ENCODE results near the gene C5orf22.
"Not testable (repeated sequence)": the region's sequence is repeated elsewhere in the genome, so short reads cannot be mapped to it uniquely, and the experiment has no call there.

The C5orf22 gene

DNA sequence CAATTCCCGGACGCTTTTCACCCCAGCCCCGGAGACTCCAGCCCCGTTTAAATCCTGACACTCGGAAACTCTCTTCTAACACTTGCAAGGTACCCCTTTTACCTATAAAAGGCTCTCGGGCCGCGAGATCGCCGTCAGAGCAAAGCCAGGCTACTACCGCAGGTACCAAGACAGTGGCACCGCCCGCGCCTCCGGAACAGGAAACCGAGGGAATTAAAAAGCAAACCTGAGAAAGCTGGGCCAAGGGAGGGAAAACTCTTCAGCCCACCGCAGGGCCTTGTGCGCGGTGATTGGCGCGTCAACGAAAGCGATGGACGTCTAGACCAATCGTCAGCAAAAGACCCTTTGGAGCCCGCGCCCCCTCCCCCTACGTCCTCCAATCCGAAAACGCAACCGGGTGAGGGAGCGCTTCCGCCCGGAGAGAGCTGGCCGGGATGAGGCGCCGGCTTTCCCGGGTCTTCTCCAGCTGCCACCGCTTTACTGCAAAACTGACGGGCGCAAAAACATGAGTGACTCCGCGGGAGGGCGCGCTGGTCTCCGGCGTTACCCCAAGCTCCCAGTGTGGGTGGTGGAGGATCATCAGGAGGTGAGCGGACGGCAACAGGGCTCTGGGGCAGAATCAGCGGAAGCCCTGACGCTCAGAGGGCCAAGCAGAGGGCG is at the start of gene C5orf22, which contains the start of gene DROSHA:
TSS of gene C5orf22 (plus strand) at position 414 of the 660 bp plus-strand sequence. CDS start at position 506, 92 bp downstream.
TSS of gene DROSHA (minus strand) at position 206 of the 660 bp plus-strand sequence. CDS start 3,034 bp downstream, outside the sequence.
- DNase-seq = peak; percentile 93

- DNase-seq = no peak
Measured at GRCh38 chr5:31485376-31486207, 46.5 kb upstream of the C5orf22 start.

DNA sequence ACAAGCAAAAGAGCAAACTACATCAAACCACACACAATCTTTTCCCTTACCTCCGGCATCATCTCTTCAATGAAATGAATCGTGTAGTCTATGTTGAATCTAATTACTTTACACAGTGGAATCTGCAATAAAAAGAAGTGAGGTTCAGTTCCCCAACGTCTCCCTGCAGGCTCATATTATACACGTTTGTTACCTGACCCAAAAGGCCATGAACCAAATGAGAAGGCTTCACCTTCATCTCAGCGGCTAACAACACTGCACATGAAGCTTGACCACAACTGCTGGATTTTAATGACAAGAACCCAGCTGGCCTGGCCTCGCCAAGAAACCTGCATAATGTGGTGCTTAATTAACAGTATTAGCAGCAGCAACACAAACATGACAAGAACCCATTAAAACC is 45.7 kb upstream of the C5orf22 start:
- no peak for DNase-seq

GRCh38 chr5:31487506-31487905 is 44.6 kb upstream of the C5orf22 start:
- no peak for DNase-seq

DNA sequence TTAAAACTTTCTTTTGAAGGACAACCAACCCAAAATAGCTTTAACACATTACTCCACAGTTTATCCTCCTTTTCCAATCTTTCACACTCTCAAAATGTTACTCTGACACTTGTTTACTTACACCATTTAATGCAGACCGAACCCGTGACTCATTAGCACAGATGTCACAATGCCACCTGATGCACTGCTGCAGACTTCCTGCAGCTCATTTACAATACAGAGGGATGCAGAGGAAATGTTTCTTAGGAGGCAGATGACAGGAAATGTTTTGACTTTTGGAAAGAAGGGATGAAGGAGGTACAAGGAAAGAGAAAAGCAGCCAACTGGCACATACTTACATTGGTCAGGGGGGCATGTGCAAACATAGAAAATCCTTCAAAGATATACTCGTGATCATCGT is 39.2 kb upstream of the C5orf22 start:
- DNase-seq = no peak

DNA sequence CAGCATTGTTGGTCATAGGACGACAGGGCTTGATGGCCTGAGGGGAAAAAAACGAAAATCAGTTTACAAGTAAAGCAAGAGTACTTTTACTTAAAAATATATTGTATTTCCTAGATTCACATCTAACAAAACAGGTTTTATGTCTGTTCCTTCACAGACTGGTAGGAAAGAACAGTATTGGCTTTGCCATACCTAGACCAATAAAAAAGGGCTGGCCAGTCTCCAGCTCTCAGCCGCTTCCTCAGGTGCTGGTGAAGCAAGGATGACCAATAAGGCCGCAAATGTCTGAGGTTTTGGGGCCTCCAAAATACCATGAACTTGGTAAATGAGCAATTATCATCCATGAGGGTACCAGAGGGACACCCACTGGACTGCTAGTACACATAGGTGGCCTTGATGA is 36.8 kb upstream of the C5orf22 start:
- DNase-seq = no peak

- DNase-seq = no peak
Measured at GRCh38 chr5:31496301-31496700, 35.8 kb upstream of the C5orf22 start.

DNA sequence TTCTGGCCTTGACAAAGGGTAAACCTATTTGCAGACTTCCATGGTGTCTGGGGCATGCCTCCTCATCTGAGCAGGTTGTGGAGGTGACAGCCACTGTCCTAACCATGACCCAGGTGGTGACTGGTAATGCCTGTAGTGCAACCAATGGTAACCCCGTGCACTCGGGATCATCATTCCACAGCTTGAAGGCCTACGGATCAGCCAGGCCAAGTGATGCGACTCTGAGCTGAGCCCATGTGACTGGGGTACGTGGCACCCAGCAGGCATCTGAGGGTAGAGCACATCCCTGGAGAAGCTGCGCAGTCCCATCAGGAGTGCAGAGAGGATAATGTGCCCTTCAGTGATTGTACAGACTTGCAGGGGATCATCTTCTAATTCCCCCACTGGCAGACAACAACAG is 35.2 kb upstream of the C5orf22 start:
- DNase-seq = no peak

- no peak for DNase-seq
Measured at GRCh38 chr5:31500256-31500655, 31.8 kb upstream of the C5orf22 start.

DNA sequence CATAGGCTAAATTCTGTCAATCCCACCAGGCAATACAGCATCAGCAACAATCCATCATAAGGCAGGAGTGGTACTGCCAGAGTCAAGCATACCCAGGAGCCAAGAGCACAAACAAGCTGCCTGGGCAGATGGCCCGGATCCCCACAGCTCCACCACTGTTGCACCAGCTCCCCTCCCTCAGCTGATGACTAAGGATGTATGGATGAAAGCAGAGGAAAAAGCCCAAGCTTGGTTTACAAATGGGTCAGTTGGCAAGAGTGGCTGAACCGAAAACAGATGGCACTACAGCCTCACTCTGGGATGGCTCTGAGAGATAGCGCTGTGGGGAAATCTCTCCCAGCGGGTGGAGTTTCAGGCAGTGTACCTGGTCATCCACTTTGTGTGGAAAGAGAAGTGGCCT is 29.6 kb upstream of the C5orf22 start:
- no peak for DNase-seq

DNA sequence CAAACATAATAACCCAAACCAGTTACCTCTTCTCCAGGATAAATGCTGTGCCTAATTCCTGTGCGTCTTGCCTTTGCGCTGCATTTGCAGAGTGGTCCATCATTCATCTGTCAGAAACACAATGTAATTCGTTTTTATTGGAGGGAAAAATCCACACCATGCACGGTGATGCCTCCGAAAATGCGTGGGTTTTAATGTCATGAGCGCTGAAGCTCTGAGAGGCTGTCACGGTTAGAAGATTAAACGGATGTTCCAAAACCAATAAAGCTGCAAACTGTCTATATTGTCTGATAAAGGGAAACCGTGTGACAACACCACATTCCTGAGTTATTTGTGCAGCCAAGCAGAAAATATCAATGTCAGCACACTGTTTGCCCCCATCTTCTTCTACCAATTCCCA is 27.6 kb upstream of the C5orf22 start:
- no peak for DNase-seq

GRCh38 chr5:31511305-31511704 is 20.8 kb upstream of the C5orf22 start:
- no peak for DNase-seq

GRCh38 chr5:31516802-31517201 is 15.3 kb upstream of the C5orf22 start:
- DNase-seq = no peak

- DNase-seq = no peak
Measured at GRCh38 chr5:31523041-31523440, 9.1 kb upstream of the C5orf22 start.

- DNase-seq = no peak
Measured at GRCh38 chr5:31530541-31531265, 1.4 kb upstream of the C5orf22 start.

GRCh38 chr5:31531543-31531887 is 586 bp upstream of the C5orf22 start:
- DNase-seq = no peak

- no peak for DNase-seq
Measured at GRCh38 chr5:31534527-31535046, 2.5 kb downstream of the C5orf22 start.

DNA sequence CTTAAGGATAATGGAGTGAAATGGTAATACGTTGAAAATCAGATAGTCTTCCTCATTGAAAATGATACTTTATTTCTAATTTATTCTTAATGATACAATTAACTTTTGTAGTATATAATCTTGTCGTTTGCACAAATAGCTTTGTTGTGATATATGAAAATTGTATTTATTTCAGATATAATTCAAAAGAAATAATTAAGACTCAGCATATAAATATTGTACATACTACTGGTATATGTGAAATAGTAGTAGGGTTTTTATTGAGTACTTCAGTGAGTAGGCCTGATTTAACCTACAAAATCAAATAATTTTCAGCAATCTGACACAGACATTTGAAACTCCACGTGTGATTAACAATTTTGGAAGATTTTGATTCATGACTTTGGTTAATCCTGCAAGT is 4.8 kb downstream of the C5orf22 start:
- no peak for DNase-seq

DNA sequence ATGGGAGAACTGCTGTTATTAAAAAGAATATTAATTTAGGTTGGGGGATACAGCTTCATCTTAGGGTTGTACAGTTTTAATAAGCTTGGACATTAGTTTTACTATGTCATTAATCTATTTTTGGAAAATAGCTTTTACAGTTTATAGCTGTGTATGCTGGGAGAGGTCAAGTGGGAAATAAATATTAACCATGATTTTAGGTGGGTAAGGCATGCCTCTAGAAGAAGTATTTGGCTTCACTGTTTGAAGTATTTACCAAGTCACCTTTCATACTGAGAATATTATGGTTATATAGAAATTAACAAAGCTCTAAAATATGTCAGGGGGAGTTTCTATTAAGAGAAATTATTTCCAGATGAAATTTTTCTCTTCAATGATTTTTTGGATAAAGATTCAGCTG is 5.2 kb downstream of the C5orf22 start:
- DNase-seq = no peak

- DNase-seq = no peak
Measured at GRCh38 chr5:31537851-31538250, 5.8 kb downstream of the C5orf22 start.

DNA sequence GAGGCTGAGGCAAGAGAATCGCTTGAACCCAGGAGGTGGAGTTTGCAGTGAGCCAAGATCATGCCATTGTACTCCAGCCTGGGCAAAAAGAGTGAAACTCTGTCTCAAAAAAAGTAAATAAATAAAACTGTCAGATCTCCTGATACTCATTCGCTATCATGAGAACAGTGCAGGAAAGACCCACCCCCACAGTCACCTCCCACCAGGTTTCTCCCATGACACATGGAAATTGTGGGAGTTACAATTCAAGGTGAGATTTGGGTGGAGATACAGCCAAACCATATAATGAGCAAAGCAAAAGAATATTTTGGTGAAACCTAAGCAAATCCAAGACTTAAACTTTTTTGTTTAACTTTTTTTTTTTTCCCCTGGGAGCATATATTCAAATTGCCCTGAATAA is 17.0 kb downstream of the C5orf22 start:
- DNase-seq = not testable (repeated sequence)

- DNase-seq = no peak
Measured at GRCh38 chr5:31551878-31552277, 19.8 kb downstream of the C5orf22 start.

GRCh38 chr5:31553863-31554262 is 21.8 kb downstream of the C5orf22 start:
- DNase-seq = no peak

DNA sequence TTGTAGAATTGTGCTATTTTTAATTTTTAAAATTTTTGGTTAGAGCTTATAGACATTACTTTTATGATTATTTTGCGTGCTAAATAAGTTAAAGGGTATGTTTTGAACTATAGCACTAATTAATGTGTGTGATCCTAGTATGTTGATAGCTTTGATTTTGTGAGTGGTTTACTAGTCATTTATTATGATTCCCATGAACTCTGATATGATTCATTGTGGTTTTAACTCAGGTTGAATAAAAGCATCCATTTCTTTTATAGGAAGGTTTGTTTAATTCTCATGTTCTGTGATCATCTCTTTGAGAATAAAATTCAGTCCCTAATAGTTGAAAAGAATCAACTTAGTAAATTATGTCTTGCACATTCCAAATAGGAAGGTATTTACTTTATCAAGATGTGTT is 22.5 kb downstream of the C5orf22 start:
- no peak for DNase-seq

All from NCI-H1048 (cell line).